Limb (tissue), 2 donors: Measurements from ENCODE around the gene RDH8.

Source experiments
- DNase-seq, 2 donors: peaks; one replicate each; pipeline ENCODE4 v3.0.0-alpha.2; 2016; ENCODE audit errors: extremely low spot score in 2 of 2

The RDH8 gene

GRCh38 chr19:10036601-10037071 lies 23.4 kb downstream of the RDH8 start:
- DNase-seq = no peak

- DNase-seq = no peak
Measured at GRCh38 chr19:10037367-10037766, 24.1 kb downstream of the RDH8 start.

DNA sequence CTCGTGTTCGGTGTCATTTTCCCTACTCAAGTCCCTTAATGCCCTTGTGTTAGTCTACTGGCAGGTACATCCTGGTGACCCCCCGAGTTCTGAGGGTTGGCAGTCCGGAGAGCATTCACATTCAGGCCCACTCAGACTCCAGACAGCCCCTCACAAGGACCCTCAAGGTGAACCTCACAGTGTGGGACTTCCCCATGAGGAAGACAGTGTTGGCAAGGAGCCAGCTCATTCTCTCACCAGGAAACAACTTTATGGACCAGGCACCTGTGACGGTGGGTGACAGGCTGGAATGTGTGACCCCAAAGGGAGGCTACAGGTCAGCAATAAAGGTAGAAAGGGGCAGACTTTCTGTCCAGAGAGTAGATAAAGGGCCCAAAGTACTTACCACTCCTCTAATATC lies 24.5 kb downstream of the RDH8 start:
- DNase-seq = no peak

GRCh38 chr19:10043286-10043927 lies 30.1 kb downstream of the RDH8 start:
- DNase-seq = peak in 1 of 2 donors; percentile 29

GRCh38 chr19:10044390-10044789 lies 31.1 kb downstream of the RDH8 start:
- DNase-seq = no peak

DNA sequence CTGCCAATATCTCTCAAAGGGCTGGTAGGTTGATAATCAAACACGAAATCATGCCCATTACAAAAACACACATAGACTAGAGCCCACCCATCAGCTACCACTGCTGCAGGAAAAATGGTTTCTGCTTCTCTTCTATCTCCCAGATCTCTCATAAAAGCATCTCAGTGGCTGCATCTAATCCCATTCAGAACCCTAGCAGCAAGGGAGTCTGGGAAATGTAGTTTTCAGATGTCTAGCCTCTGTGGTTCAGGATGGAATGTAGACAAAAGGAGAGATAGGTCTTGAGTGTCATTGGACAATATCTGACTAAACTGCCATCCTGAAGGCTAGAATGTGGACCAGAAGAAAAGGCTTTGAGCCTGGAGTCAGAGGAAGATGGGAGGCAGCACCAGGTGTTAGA lies 32.1 kb downstream of the RDH8 start:
- no peak for DNase-seq

DNA sequence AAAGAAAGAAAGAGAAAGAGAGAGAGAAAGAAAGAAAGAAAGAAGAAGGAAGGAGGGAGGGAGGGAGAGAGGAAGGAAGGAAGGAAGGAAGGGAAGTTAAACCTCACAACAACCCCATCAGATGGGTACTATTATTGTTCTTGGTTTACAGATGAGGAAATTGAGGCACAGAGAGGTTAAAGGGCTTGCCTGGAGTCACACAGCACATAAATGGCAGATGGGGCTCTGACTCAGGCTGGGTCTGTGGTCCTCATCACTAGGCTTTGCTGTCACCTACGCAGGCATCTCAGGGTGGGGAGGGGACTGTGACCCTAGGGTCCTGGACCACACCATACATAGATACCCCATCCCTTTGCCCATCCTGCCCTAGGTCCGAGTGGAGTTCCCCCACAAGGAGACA lies 36.3 kb downstream of the RDH8 start:
- DNase-seq = no peak

- DNase-seq = no peak
Measured at GRCh38 chr19:10052602-10053360, 39.5 kb downstream of the RDH8 start.

- DNase-seq = no peak
Measured at GRCh38 chr19:10061717-10062310, 48.5 kb downstream of the RDH8 start.

DNA sequence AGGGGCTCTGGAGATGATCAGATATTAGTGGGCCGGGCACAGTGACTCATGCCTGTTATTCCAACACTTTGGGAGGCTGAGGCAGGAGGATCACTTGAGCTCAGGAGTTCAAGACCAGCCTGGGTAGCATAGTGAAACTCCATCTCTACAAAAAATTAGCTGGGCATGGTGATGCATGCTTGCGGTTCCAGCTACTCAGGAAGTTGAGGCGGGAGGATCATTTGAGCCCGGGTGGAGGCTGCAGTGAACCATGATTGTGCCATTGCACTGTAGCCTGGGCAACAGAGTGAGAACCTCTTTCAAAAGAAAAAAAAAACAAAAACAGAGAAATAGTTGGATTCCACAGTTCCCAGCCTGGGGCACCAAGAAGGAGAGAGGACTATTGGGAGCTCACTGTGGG lies 54.9 kb downstream of the RDH8 start:
- no peak for DNase-seq

- no peak for DNase-seq
Measured at GRCh38 chr19:10069046-10069445, 55.8 kb downstream of the RDH8 start.

DNA sequence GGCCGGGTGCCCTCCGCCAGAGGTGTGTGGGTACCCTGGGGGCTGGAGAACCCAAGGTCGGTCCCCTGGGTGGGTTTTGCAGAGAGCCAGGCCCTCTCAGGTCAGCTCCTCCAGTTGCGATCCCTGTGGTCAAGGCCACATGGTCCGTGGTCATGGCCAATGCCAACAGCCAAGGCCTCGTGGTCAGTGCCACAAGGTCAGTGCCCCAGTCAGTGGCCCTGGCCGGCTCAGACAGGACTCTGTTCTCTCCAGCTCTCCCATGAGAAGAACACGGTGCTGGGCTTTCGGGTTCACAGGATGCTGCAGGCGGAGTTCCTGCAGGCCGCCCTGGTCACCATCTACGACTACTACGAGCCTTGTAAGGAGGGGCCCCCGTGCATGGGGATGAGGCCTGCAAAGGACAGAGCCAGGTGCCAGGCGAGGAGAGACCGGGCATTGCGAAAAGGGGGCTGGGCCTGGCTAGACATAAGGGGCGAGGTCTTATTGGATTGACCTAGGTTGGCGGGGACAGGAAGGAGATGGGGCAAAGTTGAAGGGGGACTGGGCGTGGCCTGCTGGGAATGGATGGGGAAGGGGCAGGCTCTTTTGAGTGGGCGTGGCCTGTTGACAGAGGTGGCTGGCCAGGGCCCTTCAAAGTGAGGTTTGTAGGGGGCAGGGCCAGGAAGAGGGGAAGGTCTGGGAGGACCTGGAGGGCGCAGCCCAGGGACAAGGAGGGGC lies 57.6 kb downstream of the RDH8 start:
- DNase-seq = no peak
